NCI-H146 treated with DMSO at 0.1 percent for 48 hours (cell line): Measurements from ENCODE around the gene MAP1LC3C.

Source experiments
- DNase-seq: peaks from one replicate; lab custom pipeline; 2025; ENCODE audit not compliant: unreplicated experiment; lab: John Stamatoyannopoulos, UW

Gene MAP1LC3C

DNA sequence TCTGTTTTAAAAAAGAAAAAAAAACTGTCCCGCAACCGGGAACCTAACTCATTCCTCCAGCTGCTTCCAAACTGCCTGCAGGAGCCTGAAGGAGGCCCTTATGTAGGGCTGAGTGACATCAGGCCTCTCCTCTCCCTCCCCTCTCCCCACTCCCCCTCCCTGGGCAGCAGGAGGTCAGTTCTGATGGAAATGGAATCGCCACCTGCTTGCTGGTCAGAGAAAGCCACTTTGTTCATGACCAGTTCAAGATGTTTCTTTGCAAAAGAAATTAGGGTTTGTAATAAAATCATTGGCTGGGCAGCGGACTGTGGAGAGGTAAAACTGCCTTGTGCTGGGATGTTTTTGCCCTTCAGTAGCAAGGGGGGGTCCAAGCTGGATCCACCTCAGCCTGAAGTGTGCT lies at the start of gene MAP1LC3C:
Gene MAP1LC3C (minus strand): TSS at position 73 of the 400 bp plus-strand sequence. CDS start 90 bp downstream, outside the sequence.
- DNase-seq = no peak

DNA sequence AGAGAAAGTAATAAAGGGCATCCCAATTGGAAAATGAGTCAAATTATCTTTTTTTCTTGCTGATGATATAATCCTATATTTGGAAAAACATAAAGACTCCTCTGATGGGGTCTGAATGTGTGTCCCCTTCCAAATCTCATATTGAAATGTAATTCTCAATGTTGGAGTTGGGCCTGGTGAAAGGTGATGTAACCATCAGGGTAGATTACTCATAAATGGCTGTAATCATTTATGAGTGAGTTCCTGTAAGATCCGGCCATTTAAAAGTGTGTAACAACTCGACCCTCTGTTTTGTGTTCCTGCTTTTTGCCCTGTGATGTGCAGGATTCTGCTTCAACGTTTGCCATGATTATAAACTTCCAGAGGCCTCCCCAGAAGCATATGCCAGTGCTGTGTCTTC lies 44.3 kb upstream of the MAP1LC3C start:
- no peak for DNase-seq

DNA sequence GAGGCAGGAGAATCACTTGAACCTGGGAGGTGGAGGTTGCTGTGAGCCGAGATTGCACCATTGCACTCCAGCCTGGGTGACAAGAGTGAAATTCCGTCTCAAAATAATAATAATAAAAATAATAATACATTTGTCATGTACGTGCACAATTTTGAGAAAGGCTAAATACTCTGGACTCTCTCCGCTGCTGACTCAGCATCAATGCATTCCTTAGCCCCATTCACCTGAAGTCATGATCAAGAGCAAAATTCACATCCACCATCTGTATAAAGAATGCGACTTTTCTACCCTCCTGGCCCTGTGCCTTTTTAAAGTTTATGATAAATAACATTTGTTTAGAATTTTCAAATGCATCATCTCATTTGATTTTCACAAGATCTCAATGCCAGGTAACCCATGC lies 35.5 kb upstream of the MAP1LC3C start:
- DNase-seq = no peak

DNA sequence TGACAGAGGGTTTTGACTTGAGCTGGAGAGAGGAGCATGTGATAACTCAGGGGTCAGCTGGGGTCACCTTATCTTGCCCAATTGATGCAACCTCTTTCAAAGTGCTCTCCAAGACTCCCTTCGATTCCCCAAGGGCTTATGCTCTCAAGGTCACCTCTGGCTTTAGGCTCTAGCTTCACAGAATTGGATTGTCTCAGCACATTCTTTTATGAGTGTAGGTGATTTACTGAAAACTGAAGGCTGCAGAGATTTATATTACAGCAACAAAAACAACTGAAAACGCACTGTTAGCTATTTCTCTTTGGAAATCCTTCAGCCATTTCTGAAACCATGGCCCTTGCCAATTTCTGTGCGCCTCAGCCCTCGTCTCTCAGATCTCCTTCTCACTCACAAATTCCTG lies 34.5 kb upstream of the MAP1LC3C start:
- DNase-seq = no peak

DNA sequence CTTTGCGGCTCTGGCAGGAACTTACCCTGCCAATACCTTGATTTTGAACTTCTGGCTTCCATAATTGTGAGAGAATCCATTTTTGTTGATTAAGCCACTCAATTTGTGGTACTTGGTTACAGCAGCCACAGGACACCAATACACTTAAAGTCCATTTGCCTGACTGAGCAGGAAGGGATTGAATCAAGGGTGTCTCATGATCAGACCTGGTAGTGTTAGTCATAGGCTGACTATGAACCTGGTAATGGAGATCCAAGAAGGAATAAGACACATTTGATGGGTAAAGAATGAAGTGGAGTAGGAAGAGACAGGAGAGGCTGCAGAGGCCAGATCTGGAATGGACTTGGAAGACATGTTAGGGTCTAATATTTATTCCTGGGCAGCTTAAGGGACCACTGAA lies 31.2 kb upstream of the MAP1LC3C start:
- DNase-seq = no peak

DNA sequence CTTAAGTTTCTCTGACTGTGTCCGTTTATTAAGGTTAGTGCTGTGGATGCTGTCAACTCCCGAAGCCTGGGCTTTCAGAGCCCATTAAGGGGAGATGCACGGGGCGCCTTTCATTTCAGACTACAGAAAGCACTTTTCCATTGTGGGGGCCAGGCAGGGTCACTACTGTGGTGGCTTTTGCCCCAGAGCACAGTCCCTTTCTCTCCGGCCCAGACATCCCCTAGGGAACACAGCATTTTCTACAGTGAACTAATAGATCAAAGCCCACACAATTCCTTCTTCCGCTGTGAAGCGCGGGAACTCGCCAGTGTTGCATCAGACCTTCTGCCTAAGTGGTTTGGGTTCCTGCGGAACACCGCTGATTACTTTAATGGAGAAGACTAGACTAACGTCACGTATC lies 26.8 kb upstream of the MAP1LC3C start:
- no peak for DNase-seq

DNA sequence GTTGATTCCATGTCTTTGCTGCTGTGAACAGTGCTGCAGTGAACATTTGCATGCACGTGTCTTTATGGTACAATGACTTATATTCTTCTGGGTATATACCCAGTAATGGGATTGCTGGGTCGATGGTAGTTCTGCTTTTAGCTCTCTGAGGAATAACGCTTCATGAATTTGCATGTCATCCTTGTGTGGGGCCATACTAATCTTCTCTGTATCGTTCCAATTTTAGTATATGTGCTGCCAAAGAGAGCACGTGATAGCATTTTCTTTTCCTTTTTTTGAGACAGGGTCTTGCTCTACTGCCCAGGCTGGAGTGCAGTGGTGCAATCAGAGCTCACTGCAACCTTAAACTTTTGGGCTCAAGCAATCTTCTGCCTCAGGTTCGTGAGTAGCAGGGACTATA lies 24.9 kb upstream of the MAP1LC3C start:
- no peak for DNase-seq

DNA sequence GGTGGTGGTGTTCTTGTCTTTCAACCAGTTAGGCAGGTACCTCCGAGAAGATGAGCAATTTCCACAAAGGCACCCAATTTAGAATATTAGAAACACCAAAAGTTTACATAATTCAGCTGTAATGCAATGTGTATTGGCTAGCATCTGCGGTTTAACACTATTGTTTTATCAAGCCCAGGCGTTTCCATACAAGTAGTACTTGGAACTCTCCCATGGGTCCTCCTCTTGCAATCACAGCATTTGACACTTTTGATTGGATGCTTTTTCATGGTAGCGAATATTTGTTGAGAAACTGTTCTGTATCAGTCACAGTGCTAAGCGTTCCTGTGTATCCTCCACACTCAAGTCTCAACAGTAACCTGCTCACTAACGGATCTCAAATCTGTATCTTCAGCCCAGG lies 20.1 kb upstream of the MAP1LC3C start:
- peak; percentile 8 for DNase-seq

DNA sequence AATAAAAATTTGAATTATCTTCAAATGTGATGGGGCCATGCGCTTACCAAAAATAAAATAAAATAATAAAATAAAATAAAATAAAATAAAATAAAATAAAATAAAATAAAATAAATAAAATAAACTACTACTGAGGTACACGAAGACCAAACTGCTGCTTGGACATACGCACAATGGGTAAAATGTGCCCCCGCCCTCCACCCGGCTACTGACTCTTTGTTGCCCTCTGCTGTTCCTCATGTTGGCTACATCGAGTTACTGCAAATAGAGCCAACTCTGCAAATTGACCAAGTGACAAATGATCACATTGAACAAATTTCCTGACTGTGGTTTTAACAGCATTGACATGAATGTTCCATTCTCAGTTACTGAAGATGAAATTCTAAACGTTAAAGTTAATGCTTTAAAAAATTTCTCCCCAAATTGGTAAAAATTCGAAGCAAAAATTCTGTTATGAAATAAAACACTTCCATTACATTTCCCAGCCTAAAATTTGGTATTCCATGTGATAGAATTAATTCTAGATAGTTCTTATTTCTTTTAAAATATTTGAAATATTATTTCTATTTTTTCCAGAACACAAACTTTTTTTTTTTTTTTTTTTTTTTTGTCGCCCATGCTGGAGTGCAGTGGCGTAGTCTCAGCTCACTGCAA lies 18.8 kb upstream of the MAP1LC3C start:
- peak; percentile 59 for DNase-seq

DNA sequence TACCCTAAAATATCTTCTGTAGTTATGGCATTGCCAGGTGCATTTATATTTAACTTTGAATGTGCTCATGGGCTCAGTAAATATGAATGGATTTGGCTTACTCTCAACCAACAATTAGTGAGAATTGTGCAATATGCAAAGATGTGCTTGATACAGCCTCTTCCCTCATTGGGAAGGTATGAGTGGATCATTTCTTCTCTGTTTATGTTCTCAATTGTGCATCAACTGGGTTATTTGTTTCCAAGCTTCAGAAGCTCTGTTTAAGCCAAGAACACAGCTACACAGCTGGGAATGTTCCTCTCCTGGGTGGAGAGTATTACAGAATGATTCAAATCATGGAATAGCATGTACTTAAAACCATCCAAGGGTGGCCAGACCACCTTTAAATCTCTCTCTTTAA lies 17.6 kb upstream of the MAP1LC3C start:
- no peak for DNase-seq

DNA sequence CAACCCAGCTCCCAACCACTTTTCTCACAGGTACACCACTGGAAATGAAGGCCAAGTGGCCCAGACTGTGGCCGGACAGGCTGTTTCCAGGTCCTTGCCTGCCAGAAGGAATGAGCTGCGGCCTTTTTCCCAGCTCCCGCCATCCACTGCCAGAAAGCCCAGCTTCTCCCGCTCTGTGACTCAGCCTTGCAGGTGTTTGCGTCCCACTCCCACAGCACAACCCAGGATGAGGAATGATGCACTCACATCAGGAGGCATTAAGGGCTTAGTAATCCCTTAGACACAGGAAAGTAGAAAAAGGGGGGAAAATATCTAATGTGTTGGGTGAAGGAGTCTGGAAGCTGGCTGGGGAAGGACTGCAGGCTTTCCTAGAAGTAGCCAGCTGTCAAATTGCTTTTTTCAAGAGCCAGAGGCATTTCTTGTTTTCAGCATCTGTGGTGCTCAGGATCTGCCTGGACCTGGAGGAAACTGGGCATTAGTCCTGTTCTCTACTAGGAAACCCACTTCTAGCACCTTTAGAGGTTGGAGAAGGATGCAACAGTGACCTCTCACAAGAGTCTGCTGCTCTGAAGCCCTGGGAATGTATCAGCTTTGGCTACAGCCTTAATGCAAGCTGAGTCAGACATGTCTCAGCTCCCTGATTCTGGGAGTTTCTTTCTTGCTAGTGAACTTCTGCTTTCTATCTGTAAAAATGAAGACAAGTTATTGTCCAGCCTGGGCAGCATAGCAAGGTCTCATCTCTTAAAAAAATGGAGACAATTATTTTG lies 13.2 kb upstream of the MAP1LC3C start:
- no peak for DNase-seq

DNA sequence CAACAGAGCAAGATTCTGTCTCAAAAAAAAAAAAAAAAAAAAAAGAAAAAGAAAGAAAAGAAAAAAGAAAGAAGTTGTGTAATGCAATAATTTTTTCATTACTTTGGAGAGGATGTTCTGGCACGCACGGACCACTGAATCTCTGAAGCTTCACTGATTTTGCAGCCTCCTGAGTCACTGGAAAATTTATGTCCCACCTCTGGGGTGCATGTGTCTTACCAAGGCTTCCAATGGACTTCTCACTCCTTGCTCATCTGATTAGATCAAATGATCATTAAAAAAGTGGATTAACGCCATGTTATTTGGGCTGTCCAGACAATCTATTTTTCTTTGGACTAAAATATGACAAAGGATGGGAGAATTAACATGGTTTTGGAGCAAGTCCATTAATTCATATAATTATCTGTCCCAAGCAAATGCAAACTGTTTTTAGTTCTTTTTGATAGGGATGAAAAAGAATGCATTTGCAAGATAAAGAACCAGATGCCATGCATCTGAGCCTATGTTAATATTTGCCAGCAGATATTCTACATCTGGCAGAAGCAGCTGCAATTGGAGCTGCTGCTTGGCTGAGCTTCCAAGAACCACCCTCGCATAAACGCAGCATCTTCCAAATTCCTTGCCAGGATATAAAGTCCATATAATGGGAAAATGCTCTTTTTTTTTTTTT lies 10.1 kb upstream of the MAP1LC3C start:
- no peak for DNase-seq

DNA sequence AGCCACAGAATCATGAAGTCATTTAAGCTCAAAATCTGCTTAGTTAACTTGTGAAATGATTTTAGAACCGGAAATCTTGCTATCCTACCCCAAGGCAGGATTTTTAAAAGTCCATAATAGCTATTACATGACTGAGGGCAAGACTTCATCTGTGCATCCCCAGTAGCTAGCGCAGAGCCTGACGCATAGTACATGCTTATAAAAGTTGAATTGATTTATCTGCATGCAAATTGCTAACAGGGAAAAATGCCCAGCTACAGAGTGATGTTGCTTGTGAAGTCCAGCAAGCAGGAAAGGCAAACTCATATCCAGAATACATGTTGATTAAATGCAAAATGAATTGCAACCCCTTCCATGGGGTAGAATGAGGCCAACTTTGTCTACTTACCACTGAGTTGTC lies 8.1 kb upstream of the MAP1LC3C start:
- no peak for DNase-seq

DNA sequence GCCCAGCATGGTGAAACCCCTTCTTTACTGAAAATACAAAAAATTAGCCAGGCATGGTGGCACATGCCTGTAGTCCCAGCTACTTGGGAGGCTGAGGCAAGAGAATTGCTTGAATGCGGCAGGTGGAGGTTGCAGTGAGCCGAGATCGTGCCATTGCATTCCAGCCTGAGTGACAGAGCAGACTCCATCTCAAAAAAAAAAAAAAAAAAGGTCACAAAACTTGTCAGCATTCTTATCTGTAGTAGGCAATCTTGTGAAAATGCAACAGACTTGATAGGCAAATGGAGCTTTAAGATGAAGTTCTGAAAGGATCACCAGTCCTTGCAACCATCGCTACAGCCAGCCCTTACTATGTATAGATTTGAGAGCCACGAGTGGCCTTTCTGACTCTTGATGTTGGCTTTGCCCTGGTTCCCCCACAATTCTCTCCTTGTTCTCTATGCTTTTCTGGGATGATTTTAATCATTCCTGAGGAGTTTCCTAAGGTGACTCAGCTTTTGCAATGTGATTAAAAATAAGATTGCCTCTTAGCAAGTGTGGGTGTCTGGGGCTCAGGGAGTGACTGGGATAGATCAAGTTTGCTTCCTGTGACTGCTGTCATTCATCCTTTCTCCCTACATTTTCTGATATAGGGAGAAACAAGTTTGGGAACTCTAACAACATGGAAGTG lies 7.1 kb upstream of the MAP1LC3C start:
- no peak for DNase-seq

DNA sequence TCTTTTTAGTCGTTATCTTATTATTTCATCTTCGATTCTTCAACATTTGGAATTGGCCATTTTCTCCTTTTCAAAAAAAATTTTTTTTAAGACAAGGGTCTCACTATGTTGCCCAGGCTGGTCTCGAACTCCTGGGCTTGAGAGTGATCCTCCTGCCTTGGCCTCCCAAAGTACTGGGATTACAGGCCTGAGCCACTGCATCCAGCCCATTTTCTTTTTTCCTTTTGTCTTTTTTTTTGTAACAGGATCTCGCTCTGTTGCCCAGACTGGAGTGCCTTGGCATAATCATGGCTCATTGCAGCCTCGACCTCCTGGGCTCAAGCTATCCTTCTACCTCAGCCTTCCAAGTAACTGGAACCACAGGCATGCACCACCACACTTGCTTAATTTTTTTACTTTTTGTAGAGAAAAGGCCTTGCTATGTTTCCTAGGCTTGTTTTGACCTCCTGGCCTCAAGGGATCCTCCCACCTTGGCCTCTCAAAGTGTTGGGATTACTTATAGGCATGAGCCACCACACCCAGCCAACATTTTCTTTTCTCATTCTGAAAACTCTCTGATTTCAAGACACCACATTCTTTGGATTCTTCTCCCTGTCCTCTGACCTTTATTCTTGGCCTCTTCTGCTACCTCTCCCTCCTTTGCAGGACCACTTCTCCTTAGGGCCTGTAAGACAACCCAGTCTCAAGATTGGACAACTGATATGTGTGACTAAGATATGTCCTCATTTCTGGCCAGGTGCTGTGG lies 6.0 kb upstream of the MAP1LC3C start:
- no peak for DNase-seq

DNA sequence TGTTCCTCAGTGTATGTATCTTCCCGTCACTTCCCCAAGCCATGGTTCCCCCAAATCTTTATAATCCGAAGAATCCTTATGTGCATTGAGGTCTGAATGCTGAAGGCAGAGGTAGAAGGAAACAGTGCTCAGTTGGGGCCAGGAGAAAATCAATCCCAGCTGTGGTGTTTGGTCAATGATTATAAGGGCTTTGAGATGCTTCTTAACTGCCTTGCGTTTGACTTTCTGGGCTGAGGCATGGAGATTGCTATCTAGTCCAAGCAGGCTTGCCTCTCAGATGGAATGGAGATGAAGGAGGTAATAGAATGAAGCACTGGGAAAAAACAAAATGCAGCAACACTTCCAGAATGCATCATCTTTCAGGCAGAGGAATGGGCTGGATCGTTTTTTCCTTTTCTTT lies 3.6 kb upstream of the MAP1LC3C start:
- no peak for DNase-seq

DNA sequence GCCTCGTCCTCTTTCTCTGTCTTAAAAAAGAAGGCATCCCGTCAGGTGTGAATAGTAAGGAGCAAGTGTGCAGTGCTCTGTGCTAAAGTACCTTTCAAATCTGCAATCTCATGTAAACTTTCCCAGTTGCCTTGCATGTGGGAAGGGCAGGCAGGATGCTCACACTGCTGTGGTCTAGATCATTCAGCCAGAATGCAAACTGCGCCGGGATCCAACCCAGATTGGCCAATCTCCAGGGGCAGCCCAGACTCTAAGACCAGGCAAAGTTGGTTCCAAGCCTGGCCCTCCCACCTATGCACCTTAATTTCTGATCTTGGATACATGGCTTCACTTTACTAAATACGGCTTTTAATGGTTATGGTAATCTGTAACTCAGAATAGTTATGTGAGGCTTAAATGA lies 3.2 kb upstream of the MAP1LC3C start:
- no peak for DNase-seq

DNA sequence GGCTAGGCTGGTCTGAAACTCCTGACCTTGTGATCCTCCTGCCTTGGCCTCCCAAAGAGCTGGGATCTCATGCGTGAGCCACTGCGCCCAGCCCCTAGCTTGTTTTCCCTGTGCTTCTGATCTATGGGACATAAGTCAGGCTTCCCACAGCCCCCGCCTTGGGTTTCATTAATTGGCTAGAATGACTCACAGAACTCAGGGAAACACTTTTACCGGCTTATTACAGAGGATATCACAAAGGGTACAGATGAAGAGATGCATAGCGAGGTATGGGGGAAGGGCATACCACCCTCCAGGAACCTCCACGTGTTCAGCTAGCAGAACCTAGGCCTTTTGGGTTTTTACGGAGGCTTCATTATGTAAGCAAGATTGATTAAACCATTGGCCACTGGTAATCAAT lies 1.5 kb upstream of the MAP1LC3C start:
- DNase-seq = no peak

DNA sequence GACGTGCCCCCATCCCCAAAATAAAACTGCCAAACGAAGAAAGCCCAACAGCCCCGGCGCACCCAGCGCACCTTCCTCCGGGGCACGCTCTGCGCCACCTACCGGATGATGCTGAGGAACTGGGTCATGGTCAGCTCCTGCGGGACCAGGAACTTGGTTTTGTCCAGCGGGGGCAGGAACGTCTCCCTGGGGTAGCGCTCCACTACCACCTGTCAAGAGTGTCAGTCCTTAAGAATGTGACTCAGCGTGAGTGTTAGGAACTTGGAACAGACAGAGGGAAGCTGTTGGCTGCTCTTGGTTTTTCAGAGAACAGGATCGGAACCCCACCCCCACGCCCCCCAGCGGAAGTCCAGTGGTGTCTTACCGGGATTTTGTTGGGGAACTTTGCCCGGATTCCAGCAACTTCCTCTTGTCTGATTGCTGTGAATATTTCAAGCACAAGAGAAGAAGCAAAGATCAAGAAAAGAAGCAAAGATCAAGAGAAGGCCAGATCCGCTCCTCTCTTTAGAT lies 431 bp downstream of the MAP1LC3C start:
- peak; percentile 16 for DNase-seq

DNA sequence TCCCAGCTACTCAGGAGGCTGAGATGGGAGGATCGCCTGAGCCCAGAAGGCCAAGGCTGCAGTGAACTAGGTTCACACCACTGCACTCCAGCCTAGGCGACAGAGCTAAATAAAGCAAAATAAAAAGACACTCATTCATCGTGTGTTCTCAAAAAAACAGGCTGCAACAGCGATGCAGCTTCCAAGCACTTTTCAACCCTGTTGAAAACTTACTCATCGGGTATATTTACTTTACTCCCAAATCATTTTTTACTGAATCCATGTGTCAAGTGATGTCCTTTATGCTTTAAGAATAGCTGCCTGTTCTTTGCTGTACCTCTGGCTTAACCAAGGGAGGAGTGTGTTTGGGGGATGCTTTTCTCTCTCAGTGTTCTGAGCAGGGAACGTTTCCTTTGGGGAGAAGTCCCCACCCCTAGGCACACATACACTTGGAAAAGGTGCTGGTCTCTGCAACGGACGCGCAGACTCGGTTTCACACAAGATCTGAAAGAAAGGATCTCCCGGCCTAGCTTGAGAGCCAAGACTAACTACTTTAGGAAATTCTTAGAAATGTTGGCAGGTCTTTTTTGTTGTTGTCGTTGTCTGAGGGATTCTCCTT lies 1.4 kb downstream of the MAP1LC3C start:
- DNase-seq = no peak
